ENCODE measurements around the gene SH2D5. TPM values are rescaled to one million over a fixed set of nuclear protein-coding genes. Genes with fewer than 3 reads are reported as not detected.

Gene SH2D5
- total RNA-seq, 2 experiments from 2014 or later = 0.68 TPM; not detected in 1

DNA sequence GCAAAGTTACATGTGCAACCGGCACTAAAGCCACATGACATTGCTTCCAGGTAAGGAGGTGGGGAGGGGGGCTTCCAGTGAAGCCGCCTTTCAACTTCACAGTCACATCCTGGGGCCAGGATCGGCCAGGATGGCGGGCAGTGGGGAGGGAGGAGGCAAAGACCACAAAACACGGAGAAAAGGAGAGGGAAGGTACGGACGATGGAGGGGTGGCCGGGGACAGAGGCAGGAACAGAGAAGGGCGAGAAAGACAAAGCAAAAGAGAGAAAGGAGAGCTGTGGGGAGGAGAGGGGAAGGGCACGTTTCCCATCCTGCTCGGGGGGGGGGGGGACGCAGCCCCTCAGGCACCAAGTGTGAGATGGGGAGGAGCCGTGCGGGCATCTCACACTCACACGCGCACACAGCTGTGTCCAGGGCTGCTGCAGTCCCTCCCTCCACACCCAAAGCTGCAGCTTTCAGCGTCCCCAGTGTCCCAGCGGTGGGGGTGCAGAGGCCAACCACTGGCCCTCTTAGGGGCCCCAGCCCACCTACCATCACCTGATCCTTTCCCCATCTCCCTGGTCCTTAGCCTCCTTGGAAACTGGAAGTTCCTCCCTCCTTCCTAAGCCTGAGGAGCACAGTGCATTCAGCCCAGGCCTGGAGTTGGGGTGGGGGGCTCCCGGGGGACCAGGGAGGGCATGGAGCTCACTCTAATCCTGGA lies 2.4 kb downstream of the SH2D5 start:
- H2AFZ ChIP-seq (ENCODE audit: low read length) = no peak overlapping the region
- ChIA-PET POLR2A (no interaction called here), CTCF (ENCODE audit: unreplicated experiment) (no interaction called here)
- no peaks in the 10 kb centered on the region for H3K9me2 ChIP-seq (ENCODE audit: insufficient read depth, low read length)
- H3K27ac ChIP-seq (ENCODE audit: low read depth, low read length, poor library complexity, severe bottlenecking) = no peak overlapping the region
- DNase-seq (ENCODE audit: low spot score) = no peak
- H4K20me1 ChIP-seq (ENCODE audit: insufficient read depth, low read length) = no peaks in the 10 kb centered on the region
- no peaks in the 10 kb centered on the region for H3K36me3 ChIP-seq (ENCODE audit: insufficient read depth, low read length)
- H3K4me1 ChIP-seq (ENCODE audit: insufficient read depth, low read length, poor library complexity, severe bottlenecking) = peaks cover 14% of the 10 kb centered on the region
- TF ChIP-seq, protein P1, sequence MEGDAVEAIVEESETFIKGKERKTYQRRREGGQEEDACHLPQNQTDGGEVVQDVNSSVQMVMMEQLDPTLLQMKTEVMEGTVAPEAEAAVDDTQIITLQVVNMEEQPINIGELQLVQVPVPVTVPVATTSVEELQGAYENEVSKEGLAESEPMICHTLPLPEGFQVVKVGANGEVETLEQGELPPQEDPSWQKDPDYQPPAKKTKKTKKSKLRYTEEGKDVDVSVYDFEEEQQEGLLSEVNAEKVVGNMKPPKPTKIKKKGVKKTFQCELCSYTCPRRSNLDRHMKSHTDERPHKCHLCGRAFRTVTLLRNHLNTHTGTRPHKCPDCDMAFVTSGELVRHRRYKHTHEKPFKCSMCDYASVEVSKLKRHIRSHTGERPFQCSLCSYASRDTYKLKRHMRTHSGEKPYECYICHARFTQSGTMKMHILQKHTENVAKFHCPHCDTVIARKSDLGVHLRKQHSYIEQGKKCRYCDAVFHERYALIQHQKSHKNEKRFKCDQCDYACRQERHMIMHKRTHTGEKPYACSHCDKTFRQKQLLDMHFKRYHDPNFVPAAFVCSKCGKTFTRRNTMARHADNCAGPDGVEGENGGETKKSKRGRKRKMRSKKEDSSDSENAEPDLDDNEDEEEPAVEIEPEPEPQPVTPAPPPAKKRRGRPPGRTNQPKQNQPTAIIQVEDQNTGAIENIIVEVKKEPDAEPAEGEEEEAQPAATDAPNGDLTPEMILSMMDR (conservative IDR thresholded peaks at IDR 0.05; ENCODE audit: low read length) = no peak
- no peak for TF ChIP-seq EZH2phosphoT487 (IDR thresholded peaks at IDR 0.05; ENCODE audit: borderline replicate concordance, low read depth, low read length)
- H3K4me2 ChIP-seq (ENCODE audit: low read length) = no peak overlapping the region
- no peak overlapping the region for H3K4me3 ChIP-seq (ENCODE audit: low read depth, low read length, poor library complexity, severe bottlenecking)
- no TSS peak for BruUV-seq (replicated peaks)
- intact Hi-C loops (cut with micrococcal nuclease; ENCODE audit: unreplicated experiment) = no loop called here
- no peaks in the 10 kb centered on the region for H3K79me2 ChIP-seq (ENCODE audit: insufficient read depth, low read depth, low read length)
- H3K9me3 ChIP-seq (ENCODE audit: low read length) = no peaks in the 10 kb centered on the region

DNA sequence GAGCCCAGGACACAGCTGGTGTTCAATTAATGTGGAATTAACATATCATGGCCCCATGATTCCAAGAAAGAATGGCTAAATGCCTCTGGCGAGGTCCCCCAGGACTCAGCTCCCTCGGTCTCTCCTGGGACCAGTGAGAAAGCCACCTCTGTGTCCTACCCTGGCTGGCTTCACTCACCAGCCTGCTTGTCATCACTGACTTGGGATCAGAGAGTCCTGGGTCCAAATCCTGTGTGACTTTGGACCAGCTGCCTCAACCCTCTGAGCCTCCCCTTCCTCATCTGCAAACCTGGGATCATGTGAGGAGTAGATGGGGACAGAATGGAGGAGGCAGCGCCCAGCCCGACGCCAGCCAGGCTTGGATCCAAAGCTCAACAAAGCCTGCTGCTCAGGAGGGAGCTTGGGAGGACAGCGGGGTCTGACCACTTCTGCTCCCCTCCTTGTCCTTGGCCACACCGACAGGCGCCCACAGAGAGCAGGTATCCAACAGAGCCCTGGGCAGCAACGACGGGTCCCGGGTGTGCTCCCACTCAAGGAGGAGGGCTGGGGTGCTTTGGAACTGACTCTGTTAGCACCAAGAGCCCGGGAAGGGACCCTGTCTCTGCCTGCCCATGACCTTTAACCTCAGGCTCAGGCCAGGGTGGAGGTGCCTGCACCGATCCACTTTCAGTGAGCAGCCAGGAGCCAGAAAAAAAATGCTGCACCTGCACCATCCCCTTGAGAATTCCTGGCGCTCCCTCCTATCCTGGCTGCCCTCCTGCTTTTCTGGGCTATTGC lies 3.2 kb downstream of the SH2D5 start:
- Histone ChIP-seq H3K36me3 (ENCODE audit: insufficient read depth, low read length) (no peaks in the 10 kb centered on the region), H3K79me2 (ENCODE audit: insufficient read depth, low read depth, low read length) (no peaks in the 10 kb centered on the region), H3K4me2 (ENCODE audit: low read length) (no peak overlapping the region), H3K4me1 (ENCODE audit: insufficient read depth, low read length, poor library complexity, severe bottlenecking) (peaks cover 14% of the 10 kb centered on the region), H3K27ac (ENCODE audit: low read depth, low read length, poor library complexity, severe bottlenecking) (no peak overlapping the region), H2AFZ (ENCODE audit: low read length) (no peak overlapping the region), H3K9me2 (ENCODE audit: insufficient read depth, low read length) (no peaks in the 10 kb centered on the region), H3K9me3 (ENCODE audit: low read length) (no peaks in the 10 kb centered on the region), H4K20me1 (ENCODE audit: insufficient read depth, low read length) (no peaks in the 10 kb centered on the region), H3K4me3 (ENCODE audit: low read depth, low read length, poor library complexity, severe bottlenecking) (no peak overlapping the region)
- ChIA-PET CTCF (ENCODE audit: unreplicated experiment) (interaction anchor here (0.7 kb wide), 1 partner anchor 30 kb away, joined by 3 read pairs; no protein-coding TSS in a partner anchor), POLR2A (no interaction called here)
- intact Hi-C loops (cut with micrococcal nuclease; ENCODE audit: unreplicated experiment) = no loop called here
- no TSS peak for BruUV-seq (replicated peaks)
- TF ChIP-seq, protein P1 (conservative IDR thresholded peaks at IDR 0.05; ENCODE audit: low read length) = no peak
- TF ChIP-seq EZH2phosphoT487 (IDR thresholded peaks at IDR 0.05; ENCODE audit: borderline replicate concordance, low read depth, low read length) = no peak
- no peak for DNase-seq (ENCODE audit: low spot score)

Measured in OCI-LY7 (cell line).